ENCODE data around the gene PAPPA2. TPM values are rescaled to one million over a fixed set of nuclear protein-coding genes. Genes with fewer than 3 reads are reported as not detected.

The PAPPA2 gene
- total and polyA plus RNA-seq, 2 donors from 2014 or later, result 4.9 to 93.5 TPM

GRCh38 chr1:176815621-176816020 lies 352.6 kb downstream of the PAPPA2 start:
- Histone ChIP-seq H3K27ac (ENCODE audit: low read depth in 2 of 2, low read length in 2 of 2) (no peak overlapping the region), H3K27me3 (ENCODE audit: control insufficient read depth, insufficient read depth, low read length) (no peaks in the 10 kb centered on the region), H3K36me3 (ENCODE audit: control insufficient read depth in 2 of 3, insufficient read depth in 3 of 3, low read length in 3 of 3) (no peaks in the 10 kb centered on the region), H3K9me3 (ENCODE audit: control insufficient read depth in 2 of 3, insufficient read depth in 1 of 3, low read length in 3 of 3) (no peaks in the 10 kb centered on the region), H3K9ac (ENCODE audit: low read length in 3 of 3) (no peak overlapping the region), H3K4me3 (ENCODE audit: low read length in 3 of 3) (no peak overlapping the region), H3K4me1 (ENCODE audit: control insufficient read depth in 2 of 3, insufficient read depth in 2 of 3, low read depth in 1 of 3, low read length in 3 of 3) (no peaks in the 10 kb centered on the region)
- DNase-seq (no peak), FAIRE-seq (no peak)
- intact Hi-C loops (cut with DNase I), result no loop called here
- no peak for TF ChIP-seq CTCF (IDR thresholded peaks at IDR 0.05; ENCODE audit: borderline replicate concordance, extremely low read depth, insufficient read depth)

GRCh38 chr1:176816232-176816631 lies 353.3 kb downstream of the PAPPA2 start:
- Histone ChIP-seq H3K4me1 (ENCODE audit: control insufficient read depth in 2 of 3, insufficient read depth in 2 of 3, low read depth in 1 of 3, low read length in 3 of 3) (no peaks in the 10 kb centered on the region), H3K27ac (ENCODE audit: low read depth in 2 of 2, low read length in 2 of 2) (no peak overlapping the region), H3K9me3 (ENCODE audit: control insufficient read depth in 2 of 3, insufficient read depth in 1 of 3, low read length in 3 of 3) (no peaks in the 10 kb centered on the region), H3K27me3 (ENCODE audit: control insufficient read depth, insufficient read depth, low read length) (no peaks in the 10 kb centered on the region), H3K36me3 (ENCODE audit: control insufficient read depth in 2 of 3, insufficient read depth in 3 of 3, low read length in 3 of 3) (no peaks in the 10 kb centered on the region), H3K9ac (ENCODE audit: low read length in 3 of 3) (no peak overlapping the region), H3K4me3 (ENCODE audit: low read length in 3 of 3) (no peak overlapping the region)
- DNase-seq (no peak), FAIRE-seq (no peak)
- intact Hi-C loops (cut with DNase I), result no loop called here
- no peak for TF ChIP-seq CTCF (IDR thresholded peaks at IDR 0.05; ENCODE audit: borderline replicate concordance, extremely low read depth, insufficient read depth)

GRCh38 chr1:176820391-176821031 lies 357.5 kb downstream of the PAPPA2 start:
- FAIRE-seq (no peak), DNase-seq (no peak)

More at GRCh38 chr1:176820391-176821031, 357.5 kb downstream of the PAPPA2 start:
- H3K27ac ChIP-seq (ENCODE audit: low read depth in 2 of 2, low read length in 2 of 2), result no peak overlapping the region
- no peaks in the 10 kb centered on the region for H3K27me3 ChIP-seq (ENCODE audit: control insufficient read depth, insufficient read depth, low read length)
- H3K9ac ChIP-seq (ENCODE audit: low read length in 3 of 3), result no peak overlapping the region
- H3K4me1 ChIP-seq (ENCODE audit: control insufficient read depth in 2 of 3, insufficient read depth in 2 of 3, low read depth in 1 of 3, low read length in 3 of 3), result no peaks in the 10 kb centered on the region
- H3K36me3 ChIP-seq (ENCODE audit: control insufficient read depth in 2 of 3, insufficient read depth in 3 of 3, low read length in 3 of 3), result no peaks in the 10 kb centered on the region
- no peak for TF ChIP-seq CTCF (IDR thresholded peaks at IDR 0.05; ENCODE audit: borderline replicate concordance, extremely low read depth, insufficient read depth)
- H3K4me3 ChIP-seq (ENCODE audit: low read length in 3 of 3), result no peak overlapping the region
- intact Hi-C loops (cut with DNase I), result no loop called here
- no peaks in the 10 kb centered on the region for H3K9me3 ChIP-seq (ENCODE audit: control insufficient read depth in 2 of 3, insufficient read depth in 1 of 3, low read length in 3 of 3)

Data from kidney (tissue), 14 donors.